Muscle layer of colon (tissue), 2 donors: ENCODE measurements around the gene PRKX.
"Not testable (repeated sequence)": the region's sequence is repeated elsewhere in the genome, so short reads cannot be mapped to it uniquely, and the experiment has no call there.

ENCODE experiments used
- H3K27ac ChIP-seq: one replicate; pipeline ENCODE4 v1.7.0; 2013; ENCODE audit warnings: low read depth, mild to moderate bottlenecking, low read length, moderate library complexity
- H3K27me3 ChIP-seq, 2 donors: one replicate each; pipeline ENCODE4 v1.7.0; 2013; ENCODE audit warnings: low read length in 2 of 2, mild to moderate bottlenecking in 2 of 2; ENCODE audit not compliant: insufficient read depth in 2 of 2, control insufficient read depth in 1 of 2
- H3K36me3 ChIP-seq: one replicate; pipeline ENCODE4 v1.7.0; 2013; ENCODE audit warnings: mild to moderate bottlenecking, low read length; ENCODE audit not compliant: insufficient read depth
- H3K4me1 ChIP-seq: one replicate; pipeline ENCODE4 v1.7.0; 2013; ENCODE audit warnings: mild to moderate bottlenecking, low read length; ENCODE audit not compliant: insufficient read depth
- H3K4me3 ChIP-seq, 2 donors: one replicate each; pipeline ENCODE4 v1.7.0; 2013; ENCODE audit warnings: low read length in 2 of 2, low read depth in 1 of 2, mild to moderate bottlenecking in 1 of 2, moderate library complexity in 1 of 2
- H3K9ac ChIP-seq: one replicate; pipeline ENCODE4 v1.7.0; 2013; ENCODE audit warnings: low read length
- H3K9me3 ChIP-seq: one replicate; pipeline ENCODE4 v1.7.0; 2013; ENCODE audit warnings: mild to moderate bottlenecking, low read length
- donor health status: abdominal sarcoma.
- donor health status: Adenocarcinoma of cecum.

Gene PRKX

GRCh38 chrX:3560010-3560409, 153.4 kb downstream of the PRKX start:
- H3K9me3 ChIP-seq, H3K9ac ChIP-seq, H3K36me3 ChIP-seq, H3K4me3 ChIP-seq, H3K27ac ChIP-seq, H3K27me3 ChIP-seq, H3K4me1 ChIP-seq: not testable (repeated sequence)
